IPS DF 6.9 (cell line): ENCODE results near the gene SCYGR1.
"Not testable (repeated sequence)": the region's sequence is repeated elsewhere in the genome, so short reads cannot be mapped to it uniquely, and the experiment has no call there.

Source experiments
- DNase-seq: peaks from one replicate; pipeline ENCODE4 v3.0.0-alpha.2; 2013; ENCODE audit warnings: low read depth, low spot score
- H3K27ac ChIP-seq: one replicate; pipeline ENCODE4 v1.5.1; 2013; ENCODE audit warnings: low read length, control low read depth
- H3K27me3 ChIP-seq: 2 replicates; pipeline ENCODE4 v1.6.1; 2013; ENCODE audit warnings: mild to moderate bottlenecking, low read length; ENCODE audit not compliant: control insufficient read depth, insufficient read depth
- H3K36me3 ChIP-seq: 2 replicates; pipeline ENCODE4 v1.6.1; 2013; ENCODE audit warnings: low read length; ENCODE audit not compliant: control insufficient read depth, insufficient read depth
- H3K4me1 ChIP-seq: 2 replicates; pipeline ENCODE4 v1.6.1; 2013; ENCODE audit warnings: low read length; ENCODE audit not compliant: control insufficient read depth, insufficient read depth
- H3K4me3 ChIP-seq: 2 replicates; pipeline ENCODE4 v1.5.1; 2013; ENCODE audit warnings: mild to moderate bottlenecking, low read length
- H3K9me3 ChIP-seq: 2 replicates; pipeline ENCODE4 v1.6.1; 2013; ENCODE audit warnings: low read length, inconsistent platforms; ENCODE audit not compliant: control insufficient read depth, insufficient read depth
- WGBS: extraction: QIAGEN DNeasy Blood & Tissue Kit; methylation state at CpG from one replicate; pipeline ENCODE4 v1.1.7; 2013; ENCODE audit warnings: mixed read lengths, missing lambda C conversion rate; ENCODE audit not compliant: insufficient read length, insufficient coverage; 5-methylcytosine and 5-hydroxymethylcytosine counted together

The SCYGR1 gene

GRCh38 chr2:227386630-227387029 lies 1.1 kb downstream of the SCYGR1 start:
- Histone ChIP-seq H3K36me3 (no peaks in the 10 kb centered on the region), H3K27me3 (no peaks in the 10 kb centered on the region), H3K27ac (no peak overlapping the region), H3K4me1 (no peaks in the 10 kb centered on the region), H3K9me3 (no peaks in the 10 kb centered on the region; the same call in 1 of the 2 replicates), H3K4me3 (no peak overlapping the region)
- no CpG with 5 or more reads among the region's 6 CpGs for WGBS
- no peak for DNase-seq

- Histone ChIP-seq H3K9me3 (no peaks in the 10 kb centered on the region; the same call in 1 of the 2 replicates), H3K4me1 (no peaks in the 10 kb centered on the region), H3K27ac (no peak overlapping the region), H3K4me3 (no peak overlapping the region), H3K36me3 (no peaks in the 10 kb centered on the region), H3K27me3 (no peaks in the 10 kb centered on the region)
- no peak for DNase-seq
- WGBS = no CpG with 5 or more reads among the region's 3 CpGs
These were observed 4.1 kb downstream of the SCYGR1 start for GRCh38 chr2:227383686-227384085.

GRCh38 chr2:227382241-227382835 lies 5.4 kb downstream of the SCYGR1 start:
- not testable (repeated sequence) for H3K36me3 ChIP-seq, H3K4me3 ChIP-seq, H3K27ac ChIP-seq, DNase-seq, H3K27me3 ChIP-seq, H3K9me3 ChIP-seq, H3K4me1 ChIP-seq
- WGBS = no CpG with 5 or more reads among the region's 2 CpGs

GRCh38 chr2:227379095-227379494 lies 8.7 kb downstream of the SCYGR1 start, which contains the start of gene TM4SF20:
TSS of gene TM4SF20 (minus strand) at chr2:227379306. CDS start at chr2:227379268, 38 bp downstream.
- no peaks in the 10 kb centered on the region for H3K36me3 ChIP-seq
- no peaks in the 10 kb centered on the region for H3K27me3 ChIP-seq
- H3K27ac ChIP-seq = no peak within 1 kb of the TSS
- no peaks in the 10 kb centered on the region; the same call in 1 of the 2 replicates for H3K9me3 ChIP-seq
- DNase-seq = no peak
- H3K4me3 ChIP-seq = no peak within 1 kb of the TSS
- no CpG with 5 or more reads among the region's 4 CpGs for WGBS
- H3K4me1 ChIP-seq = no peaks in the 10 kb centered on the region

GRCh38 chr2:227378371-227378782 lies 9.4 kb downstream of the SCYGR1 start:
- Histone ChIP-seq H3K27me3 (no peaks in the 10 kb centered on the region), H3K27ac (no peak overlapping the region)

GRCh38 chr2:227377467-227378351 lies 10.0 kb downstream of the SCYGR1 start:
- WGBS = no CpG with 5 or more reads among the region's 8 CpGs
- no peak for DNase-seq
- Histone ChIP-seq H3K36me3 (no peaks in the 10 kb centered on the region), H3K4me1 (no peaks in the 10 kb centered on the region), H3K27me3 (no peaks in the 10 kb centered on the region), H3K27ac (no peak overlapping the region), H3K4me3 (no peak overlapping the region), H3K9me3 (no peaks in the 10 kb centered on the region)

More at GRCh38 chr2:227378371-227378782, 9.4 kb downstream of the SCYGR1 start:
- DNase-seq = no peak
- no peaks in the 10 kb centered on the region for H3K9me3 ChIP-seq
- H3K36me3 ChIP-seq = no peaks in the 10 kb centered on the region
- H3K4me1 ChIP-seq = no peaks in the 10 kb centered on the region
- H3K4me3 ChIP-seq = no peak overlapping the region
- no CpG with 5 or more reads among the region's 4 CpGs for WGBS

- Histone ChIP-seq H3K27ac (no peak overlapping the region), H3K9me3 (no peaks in the 10 kb centered on the region), H3K4me3 (no peak overlapping the region), H3K27me3 (no peaks in the 10 kb centered on the region), H3K36me3 (no peaks in the 10 kb centered on the region), H3K4me1 (no peaks in the 10 kb centered on the region)
- WGBS = no CpG with 5 or more reads among the region's 9 CpGs
- no peak for DNase-seq
These were observed 10.9 kb downstream of the SCYGR1 start for GRCh38 chr2:227376656-227377396.

GRCh38 chr2:227374158-227374557 lies 13.6 kb downstream of the SCYGR1 start:
- H3K36me3 ChIP-seq = no peaks in the 10 kb centered on the region
- no peak overlapping the region for H3K4me3 ChIP-seq
- H3K9me3 ChIP-seq = no peaks in the 10 kb centered on the region
- DNase-seq = no peak
- WGBS = no CpG with 5 or more reads among the region's 6 CpGs
- H3K27me3 ChIP-seq = no peaks in the 10 kb centered on the region
- H3K4me1 ChIP-seq = no peaks in the 10 kb centered on the region
- H3K27ac ChIP-seq = no peak overlapping the region

GRCh38 chr2:227373389-227373788 lies 14.4 kb downstream of the SCYGR1 start:
- DNase-seq = no peak
- H3K9me3 ChIP-seq = no peaks in the 10 kb centered on the region
- no peak overlapping the region for H3K4me3 ChIP-seq
- no CpG with 5 or more reads among the region's 10 CpGs for WGBS
- H3K27me3 ChIP-seq = no peaks in the 10 kb centered on the region
- no peaks in the 10 kb centered on the region for H3K4me1 ChIP-seq
- no peaks in the 10 kb centered on the region for H3K36me3 ChIP-seq
- no peak overlapping the region for H3K27ac ChIP-seq

- no peak for DNase-seq
- Histone ChIP-seq H3K4me3 (no peak overlapping the region), H3K4me1 (no peaks in the 10 kb centered on the region), H3K9me3 (no peaks in the 10 kb centered on the region), H3K27ac (no peak overlapping the region), H3K36me3 (0 out of 2 replicates have a peak, but pooled peaks cover 2% of the 10 kb centered on the region), H3K27me3 (no peaks in the 10 kb centered on the region)
- WGBS = no CpG with 5 or more reads among the region's 9 CpGs
These were observed 16.9 kb downstream of the SCYGR1 start for GRCh38 chr2:227370791-227371312.
